AG09319 (cell line): ENCODE measurements around the gene VWA2.

Experiments
- DNase-seq: peaks from one replicate; pipeline ENCODE4 v3.0.0-alpha.2; 2010; ENCODE audit warnings: low read depth; ENCODE audit errors: extremely low read depth
- TF ChIP-seq, protein P1 (sequence below): IDR thresholded peaks from 2 replicates; pipeline ENCODE4 v1.5.1; 2011; ENCODE audit warnings: low read depth, mild to moderate bottlenecking, inconsistent platforms, low read length, moderate library complexity

VWA2 gene

DNA sequence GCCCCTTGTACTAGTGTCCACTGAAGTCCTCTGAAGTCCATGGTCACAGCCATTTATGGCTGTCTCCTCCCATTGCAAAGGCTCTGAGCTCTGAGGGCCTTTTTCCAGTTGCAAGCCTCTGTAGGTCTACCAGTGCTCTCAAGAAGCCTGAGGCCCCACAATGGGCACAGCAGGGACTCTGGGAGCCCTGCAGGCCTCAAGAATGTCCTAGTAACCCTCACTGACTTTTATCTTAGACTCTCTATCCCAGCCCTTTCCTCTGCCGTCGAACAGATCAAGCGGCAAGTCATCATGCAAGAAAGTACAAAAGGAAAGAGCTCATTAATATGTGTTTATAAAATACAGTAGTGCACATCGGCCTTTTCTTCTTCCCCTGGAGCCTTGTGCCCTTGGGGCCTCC is 23.4 kb downstream of the VWA2 start:
- TF ChIP-seq, protein P1, sequence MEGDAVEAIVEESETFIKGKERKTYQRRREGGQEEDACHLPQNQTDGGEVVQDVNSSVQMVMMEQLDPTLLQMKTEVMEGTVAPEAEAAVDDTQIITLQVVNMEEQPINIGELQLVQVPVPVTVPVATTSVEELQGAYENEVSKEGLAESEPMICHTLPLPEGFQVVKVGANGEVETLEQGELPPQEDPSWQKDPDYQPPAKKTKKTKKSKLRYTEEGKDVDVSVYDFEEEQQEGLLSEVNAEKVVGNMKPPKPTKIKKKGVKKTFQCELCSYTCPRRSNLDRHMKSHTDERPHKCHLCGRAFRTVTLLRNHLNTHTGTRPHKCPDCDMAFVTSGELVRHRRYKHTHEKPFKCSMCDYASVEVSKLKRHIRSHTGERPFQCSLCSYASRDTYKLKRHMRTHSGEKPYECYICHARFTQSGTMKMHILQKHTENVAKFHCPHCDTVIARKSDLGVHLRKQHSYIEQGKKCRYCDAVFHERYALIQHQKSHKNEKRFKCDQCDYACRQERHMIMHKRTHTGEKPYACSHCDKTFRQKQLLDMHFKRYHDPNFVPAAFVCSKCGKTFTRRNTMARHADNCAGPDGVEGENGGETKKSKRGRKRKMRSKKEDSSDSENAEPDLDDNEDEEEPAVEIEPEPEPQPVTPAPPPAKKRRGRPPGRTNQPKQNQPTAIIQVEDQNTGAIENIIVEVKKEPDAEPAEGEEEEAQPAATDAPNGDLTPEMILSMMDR = no peak
- DNase-seq = no peak

DNA sequence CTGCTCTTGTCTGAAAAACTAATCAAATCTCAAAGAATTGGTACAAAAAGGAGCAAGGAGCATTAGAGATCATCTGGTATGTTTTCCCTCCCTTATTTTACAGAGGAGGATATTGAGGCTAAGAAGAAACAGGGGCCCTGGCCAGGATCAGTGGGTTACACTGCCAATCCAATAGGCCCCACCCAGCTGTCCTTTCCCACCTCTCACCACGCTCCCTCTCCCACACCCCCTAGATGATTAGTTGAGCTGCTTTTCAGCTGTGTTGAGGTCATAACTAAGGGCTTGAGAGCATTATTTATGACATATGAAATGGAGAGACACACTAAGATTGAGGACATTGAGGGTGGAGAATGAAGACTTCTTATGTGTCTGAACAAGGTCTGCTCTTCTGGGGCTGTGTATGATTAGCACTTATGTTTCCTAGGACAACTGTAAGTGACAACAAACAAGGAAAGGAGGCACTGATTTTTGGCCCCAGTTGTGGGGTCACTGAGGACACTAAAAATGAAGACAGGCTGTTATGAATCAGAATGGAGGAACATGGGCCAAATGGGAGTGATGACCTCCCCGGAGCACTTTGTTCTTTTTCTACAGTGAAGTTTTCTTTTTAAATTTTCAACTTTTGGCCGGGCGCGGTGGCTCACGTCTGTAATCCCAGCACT is 26.5 kb downstream of the VWA2 start:
- TF ChIP-seq, protein P1 = no peak
- no peak for DNase-seq

DNA sequence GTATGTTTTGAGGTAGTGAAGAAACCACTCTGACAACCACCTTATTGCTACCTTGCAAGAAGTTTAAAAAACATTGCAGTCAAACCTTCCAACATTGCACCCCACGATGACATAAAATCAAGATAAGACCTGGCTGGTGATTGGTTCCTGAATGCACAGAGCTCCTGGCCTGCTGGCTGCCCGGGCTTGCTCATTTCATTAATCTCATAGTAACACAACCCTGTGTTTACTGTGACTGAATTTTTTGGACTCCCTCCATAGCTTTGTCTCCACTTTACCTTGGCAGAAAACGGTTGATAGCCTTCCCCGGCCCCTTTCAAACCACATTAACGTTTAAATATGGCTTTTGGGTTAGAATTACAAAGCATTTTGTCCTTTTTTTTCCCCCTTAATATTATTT is 27.5 kb downstream of the VWA2 start:
- TF ChIP-seq, protein P1 = no peak
- peak; percentile 15 for DNase-seq

DNA sequence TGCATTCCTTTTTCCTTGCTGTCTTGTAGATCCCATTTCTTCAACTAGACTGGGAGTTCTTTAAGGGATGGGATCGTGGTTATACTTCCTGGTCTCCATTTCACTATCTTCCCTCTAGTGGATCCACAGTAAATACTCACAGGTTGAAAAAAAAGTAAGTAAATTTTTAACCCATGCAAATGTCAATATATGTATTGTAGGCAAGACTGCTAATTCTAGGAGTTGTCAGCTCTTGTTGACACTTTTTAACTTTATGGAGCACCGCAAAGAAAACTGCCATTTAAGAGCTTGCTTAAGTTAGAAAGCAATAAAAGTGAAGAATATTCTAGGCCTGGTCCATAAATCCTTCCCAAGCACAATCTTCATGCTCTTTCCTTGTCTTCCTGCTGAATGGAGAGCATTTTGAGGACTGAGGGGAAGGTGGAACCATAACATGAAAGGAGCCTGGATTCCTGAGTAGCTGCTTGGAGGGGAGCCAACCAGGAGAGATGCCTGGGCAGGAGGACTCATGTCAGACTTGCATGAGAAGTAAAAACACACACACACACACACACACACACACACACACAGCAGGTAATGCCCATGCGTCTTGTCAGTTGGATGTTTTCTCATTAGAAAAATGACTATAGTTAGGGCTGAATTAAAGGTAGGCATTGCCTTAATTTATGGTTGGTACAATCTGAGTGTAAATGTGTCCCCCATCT is 32.2 kb downstream of the VWA2 start:
- DNase-seq = no peak
- TF ChIP-seq, protein P1 = no peak

DNA sequence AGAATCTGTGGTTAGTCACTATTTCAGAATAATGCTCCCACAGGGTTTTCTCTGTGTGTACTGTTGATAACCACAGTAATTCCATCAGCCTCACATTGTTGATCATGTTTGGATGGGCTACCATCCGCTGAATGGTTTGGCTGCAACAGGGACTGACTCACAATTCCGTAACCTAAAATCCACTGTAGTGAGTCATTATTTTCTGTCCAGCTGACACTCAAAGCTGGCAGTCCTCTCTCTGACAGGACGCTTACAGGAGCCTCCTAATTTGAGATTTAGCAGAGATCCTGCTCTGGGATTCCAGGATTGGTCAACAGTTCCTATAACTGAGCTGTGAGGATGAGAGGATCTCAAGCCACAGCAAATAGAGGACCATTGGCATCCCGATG is 32.7 kb downstream of the VWA2 start:
- TF ChIP-seq, protein P1 = no peak
- peak; percentile 62 for DNase-seq

DNA sequence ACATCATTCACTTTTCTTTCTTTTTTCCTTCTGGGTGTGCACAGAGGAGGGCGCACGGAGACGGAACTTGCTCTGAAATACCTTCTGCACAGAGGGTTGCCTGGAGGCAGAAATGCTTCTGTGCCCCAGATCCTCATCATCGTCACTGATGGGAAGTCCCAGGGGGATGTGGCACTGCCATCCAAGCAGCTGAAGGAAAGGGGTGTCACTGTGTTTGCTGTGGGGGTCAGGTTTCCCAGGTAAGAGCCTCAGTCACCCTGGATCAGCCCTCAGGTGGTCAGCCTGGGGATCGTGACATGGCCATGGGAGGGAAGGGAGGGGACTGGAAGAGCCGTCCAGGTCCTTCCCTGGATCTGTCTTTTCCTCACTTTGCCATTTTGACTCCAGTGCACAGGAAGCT is 33.6 kb downstream of the VWA2 start:
- TF ChIP-seq, protein P1 = no peak
- DNase-seq = no peak

DNA sequence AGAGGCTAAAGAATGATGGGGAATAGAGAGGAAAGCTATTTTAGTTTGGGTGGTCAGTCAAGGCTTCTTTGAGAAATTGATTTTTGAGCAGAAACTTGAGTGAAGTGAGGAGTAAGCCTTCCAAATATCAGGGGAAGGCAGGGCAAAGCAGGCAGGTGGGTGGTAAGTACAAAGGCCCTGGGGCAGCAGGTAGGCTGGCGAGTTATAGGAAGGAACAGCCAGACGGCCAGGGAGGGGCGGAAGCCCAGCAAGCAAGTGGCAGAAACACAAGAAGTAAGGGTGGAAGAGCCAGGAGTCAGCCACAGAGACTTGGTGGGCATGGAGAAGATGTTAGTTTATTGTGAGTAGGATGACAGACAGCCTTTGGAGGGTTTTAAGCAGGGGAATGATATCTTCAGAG is 34.9 kb downstream of the VWA2 start:
- no peak for DNase-seq
- TF ChIP-seq, protein P1 = no peak
